HepG2 (cell line): ENCODE data around the gene IPCEF1. TPM values are rescaled to one million over a fixed set of nuclear protein-coding genes. Genes with fewer than 3 reads are reported as not detected.
A peak's percentile ranks its signal among the peaks of the same experiment; 100 is the strongest.

Experiments
- ATAC-seq: fragments of 200-7000 bp; cut with Tn5 transposase; 3 replicates; pipeline ENCODE4 v1.9.1; 2020; ENCODE audit warnings: mild to moderate bottlenecking, moderate library complexity
- BruUV-seq: library from RNA; stranded (reverse); fragments of 400-500 nt; replicated peaks from 2 replicates; lab custom pipeline; 2021; lab: Mats Ljungman, UMichigan
- CTCF ChIA-PET: fragments of 300-600 bp; formaldehyde crosslinking; extraction: SDS; loops from one replicate; lab custom pipeline; 2021; ENCODE audit warnings: low total read pairs, inconsistent platforms, low intra/inter-chr PET ratio; lab: Yijun Ruan, JAX
- POLR2A ChIA-PET: fragments of 350-600 bp; sonication (Branson Sonifier 250); formaldehyde crosslinking; loops from one replicate; lab custom pipeline; 2020; ENCODE audit warnings: antibody characterized with exemption, inconsistent platforms; lab: Yijun Ruan, JAX
- DNase-seq: peaks from one replicate; pipeline ENCODE4 v3.0.0-alpha.2; 2015; ENCODE audit warnings: low spot score
- FAIRE-seq: peaks from 3 replicates; lab custom pipeline; 2011; peaks lifted over from hg19 to GRCh38; lab: Jason Lieb, UNC
- H2AFZ ChIP-seq: one replicate; pipeline ENCODE4 v1.6.1; 2011; ENCODE audit warnings: low read length, inconsistent platforms
- H3K27ac ChIP-seq: fragments of 300-600 bp; 3 replicates; pipeline ENCODE4 v1.8.0; 2011; ENCODE audit warnings: mixed run types, mild to moderate bottlenecking, mixed read lengths, low read length, inconsistent platforms; ENCODE audit not compliant: insufficient read depth; ENCODE audit errors: extremely low read length
- H3K27me3 ChIP-seq, 2 experiments: fragments of 200-600 bp in 1 of 2; 2 replicates in 1 of 2; 3 replicates in 1 of 2; pipeline versions ENCODE4 v1.6.0 to v1.8.0; 2011; ENCODE audit warnings: low read length in 2 of 2, mild to moderate bottlenecking in 2 of 2, moderate library complexity in 2 of 2, inconsistent platforms in 1 of 2; ENCODE audit not compliant: insufficient read depth in 2 of 2, control insufficient read depth in 1 of 2
- H3K36me3 ChIP-seq, 2 experiments: fragments of 200-600 bp in 1 of 2; replicated peaks in 1 of 2; 2 replicates in 1 of 2; 3 replicates in 1 of 2; pipeline versions ENCODE4 v1.5.1 to v1.8.0; 2011; ENCODE audit warnings: low read length in 2 of 2, inconsistent platforms in 1 of 2; ENCODE audit not compliant: insufficient read depth in 2 of 2, control insufficient read depth in 1 of 2
- H3K4me1 ChIP-seq: 2 replicates; pipeline ENCODE4 v1.5.1; 2012; ENCODE audit warnings: low read length, inconsistent platforms; ENCODE audit not compliant: insufficient read depth
- H3K4me2 ChIP-seq: 2 replicates; pipeline ENCODE4 v1.6.0; 2011; ENCODE audit warnings: low read depth, low read length, inconsistent platforms
- H3K4me3 ChIP-seq, 3 experiments: fragments of 200-600 bp in 1 of 3; sonication (generic), shearing (Covaris generic) in 1 of 3; replicated peaks in 1 of 3; 2 replicates each; pipeline ENCODE4 v1.5.1; 2011 to 2016; ENCODE audit warnings: low read length in 3 of 3, inconsistent platforms in 2 of 3, low read depth in 2 of 3, mild to moderate bottlenecking in 2 of 3, control low read depth in 1 of 3, mixed read lengths in 1 of 3; ENCODE audit not compliant: insufficient read depth in 1 of 3
- H3K79me2 ChIP-seq: one replicate; pipeline ENCODE4 v1.6.1; 2011; ENCODE audit warnings: low read length, inconsistent platforms; ENCODE audit not compliant: insufficient read depth
- H3K9ac ChIP-seq: 2 replicates; pipeline ENCODE4 v1.6.0; 2011; ENCODE audit warnings: mild to moderate bottlenecking, low read depth, low read length, inconsistent platforms; ENCODE audit not compliant: insufficient read depth
- H3K9me3 ChIP-seq: 2 replicates; pipeline ENCODE4 v1.5.1; 2012; ENCODE audit warnings: mild to moderate bottlenecking, low read length
- H4K20me1 ChIP-seq: 2 replicates; pipeline ENCODE4 v1.6.0; 2011; ENCODE audit warnings: inconsistent platforms, mild to moderate bottlenecking, low read length, moderate library complexity; ENCODE audit not compliant: insufficient read depth
- HOXA9 ChIP-seq: sonication (generic); formaldehyde crosslinking; IDR thresholded peaks from 2 replicates; pipeline ENCODE4 v1.8.1; 2022; ENCODE audit warnings: missing genetic modification reagents, mild to moderate bottlenecking, moderate library complexity, borderline replicate concordance
- KDM6A ChIP-seq: IDR thresholded peaks from 2 replicates; pipeline ENCODE4 v1.6.1; 2016; ENCODE audit warnings: low read depth
- RFX5 ChIP-seq: IDR thresholded peaks from 2 replicates; pipeline ENCODE4 v1.6.1; 2011; ENCODE audit warnings: low read depth, low read length, improper control_type of control experiment
- SMC3 ChIP-seq: IDR thresholded peaks from 2 replicates; pipeline ENCODE4 v1.6.1; 2011; ENCODE audit warnings: low read length, improper control_type of control experiment
- STAG1 ChIP-seq: sonication (generic); formaldehyde crosslinking; IDR thresholded peaks from 2 replicates; pipeline ENCODE4 v1.4.0; 2020; ENCODE audit warnings: missing genetic modification reagents
- ZNF180 ChIP-seq: sonication (generic); formaldehyde crosslinking; IDR thresholded peaks from 2 replicates; pipeline ENCODE4 v1.4.0; 2020; ENCODE audit warnings: low read depth, missing genetic modification reagents, borderline replicate concordance
- ZNF232 ChIP-seq: sonication (generic); formaldehyde crosslinking; IDR thresholded peaks from 2 replicates; pipeline ENCODE4 v1.4.0; 2020; ENCODE audit warnings: missing genetic modification reagents, borderline replicate concordance
- ZNF235 ChIP-seq: sonication (generic); formaldehyde crosslinking; IDR thresholded peaks from 2 replicates; pipeline ENCODE4 v1.8.1; 2023; ENCODE audit warnings: mild to moderate bottlenecking, missing genetic modification reagents, borderline replicate concordance
- ZNF251 ChIP-seq: sonication (generic); formaldehyde crosslinking; IDR thresholded peaks from 2 replicates; pipeline ENCODE4 v1.9.0; 2021; ENCODE audit warnings: mild to moderate bottlenecking, missing genetic modification reagents
- ZNF335 ChIP-seq: sonication (generic); formaldehyde crosslinking; IDR thresholded peaks from 2 replicates; pipeline ENCODE4 v1.4.0; 2020; ENCODE audit warnings: missing genetic modification reagents
- ZNF672 ChIP-seq: sonication (generic); formaldehyde crosslinking; IDR thresholded peaks from 2 replicates; pipeline ENCODE4 v1.8.1; 2022; ENCODE audit warnings: missing genetic modification reagents
- WGBS: methylation state at CpG from one replicate; pipeline ENCODE4 v1.1.6; 2017; ENCODE audit warnings: low lambda C conversion rate; 5-methylcytosine and 5-hydroxymethylcytosine counted together
- in situ Hi-C: cut with HindIII; loops from 2 replicates; pipeline ENCODE4 v1.10.0; 2017; ENCODE audit warnings: low pct_unique_long_range_greater_than_20kb; ENCODE audit not compliant: extremely low pct_ligation_motif_present
- intact Hi-C: fragments of 100-400 bp; cut with micrococcal nuclease; formaldehyde crosslinking; loops from one replicate; pipeline ENCODE4 v1.10.0; 2022; ENCODE audit not compliant: unreplicated experiment
- polyA plus RNA-seq, 8 experiments: library from polyadenylated mRNA; depleted of rRNA in 3 of 8; stranded (reverse) in 7 of 8; unstranded in 1 of 8; fragments of >200 nt; fragmentation: Illumina TruSeq in 4 of 8; extraction: Trizol in 4 of 8; gene quantifications; 2 replicates each; pipeline versions ENCODE4 v1.2.1 to v1.2.3, GENCODE V29; 2011 to 2016; ENCODE audit warnings: low read depth in 4 of 8, missing spikeins in 1 of 8, mixed read lengths in 1 of 8; ENCODE audit not compliant: insufficient read depth in 1 of 8
- total RNA-seq, 5 experiments: library from RNA; depleted of rRNA; stranded (reverse); fragments of >200 nt; fragmentation: Illumina TruSeq; extraction: Trizol; gene quantifications; 2 replicates each; pipeline ENCODE4 v1.2.3, GENCODE V29; 2016; ENCODE audit warnings: low read depth in 1 of 5
- TF ChIP-seq, protein P1 (sequence below): sonication (generic); formaldehyde crosslinking; IDR thresholded peaks from 2 replicates; pipeline ENCODE4 v1.4.0; 2020; ENCODE audit warnings: missing genetic modification reagents
- TF ChIP-seq, protein P2 (sequence below): sonication (generic); formaldehyde crosslinking; IDR thresholded peaks from 2 replicates; pipeline ENCODE4 v1.5.0; 2020; ENCODE audit warnings: mild to moderate bottlenecking, missing genetic modification reagents, moderate library complexity

Gene IPCEF1
- total and polyA plus RNA-seq, 2 of the 13 experiments (the other 11 are each of a cell fraction or from before 2014, with no cell fraction given), result 0.03 TPM; not detected in 1

DNA sequence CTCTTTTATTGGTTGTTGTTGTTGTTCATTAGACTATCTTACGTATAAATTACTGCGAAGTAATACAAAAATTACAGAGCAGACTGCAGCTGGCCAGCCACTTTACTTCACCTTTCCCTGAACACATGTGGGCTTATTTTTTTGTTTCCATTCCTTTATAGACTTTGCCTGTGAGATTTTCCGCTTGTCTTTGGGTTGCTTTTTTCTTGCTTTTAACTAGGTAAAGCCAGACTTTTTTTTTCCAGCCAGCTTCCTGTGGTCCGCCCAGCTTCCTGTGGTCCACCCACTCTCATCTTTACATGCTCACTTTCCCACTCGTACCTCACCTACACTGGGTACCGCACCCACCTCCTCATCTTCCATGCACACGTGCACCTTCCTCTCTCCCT lies 79.0 kb downstream of the IPCEF1 start (continued):
- TF ChIP-seq ZNF251 (CRISPR knock-in tag) (no peak), ZNF180 (CRISPR knock-in tag) (no peak), ZNF232 (CRISPR knock-in tag) (no peak), RFX5 (no peak), HOXA9 (CRISPR knock-in tag) (no peak), ZNF235 (CRISPR knock-in tag) (no peak), ZNF335 (CRISPR knock-in tag) (no peak)
- TF ChIP-seq, protein P1, sequence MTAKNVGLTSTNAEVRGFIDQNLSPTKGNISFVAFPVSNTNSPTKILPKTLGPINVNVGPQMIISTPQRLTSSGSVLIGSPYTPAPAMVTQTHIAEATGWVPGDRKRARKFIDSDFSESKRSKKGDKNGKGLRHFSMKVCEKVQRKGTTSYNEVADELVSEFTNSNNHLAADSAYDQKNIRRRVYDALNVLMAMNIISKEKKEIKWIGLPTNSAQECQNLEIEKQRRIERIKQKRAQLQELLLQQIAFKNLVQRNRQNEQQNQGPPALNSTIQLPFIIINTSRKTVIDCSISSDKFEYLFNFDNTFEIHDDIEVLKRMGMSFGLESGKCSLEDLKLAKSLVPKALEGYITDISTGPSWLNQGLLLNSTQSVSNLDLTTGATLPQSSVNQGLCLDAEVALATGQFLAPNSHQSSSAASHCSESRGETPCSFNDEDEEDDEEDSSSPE (CRISPR knock-in tag), result no peak

DNA sequence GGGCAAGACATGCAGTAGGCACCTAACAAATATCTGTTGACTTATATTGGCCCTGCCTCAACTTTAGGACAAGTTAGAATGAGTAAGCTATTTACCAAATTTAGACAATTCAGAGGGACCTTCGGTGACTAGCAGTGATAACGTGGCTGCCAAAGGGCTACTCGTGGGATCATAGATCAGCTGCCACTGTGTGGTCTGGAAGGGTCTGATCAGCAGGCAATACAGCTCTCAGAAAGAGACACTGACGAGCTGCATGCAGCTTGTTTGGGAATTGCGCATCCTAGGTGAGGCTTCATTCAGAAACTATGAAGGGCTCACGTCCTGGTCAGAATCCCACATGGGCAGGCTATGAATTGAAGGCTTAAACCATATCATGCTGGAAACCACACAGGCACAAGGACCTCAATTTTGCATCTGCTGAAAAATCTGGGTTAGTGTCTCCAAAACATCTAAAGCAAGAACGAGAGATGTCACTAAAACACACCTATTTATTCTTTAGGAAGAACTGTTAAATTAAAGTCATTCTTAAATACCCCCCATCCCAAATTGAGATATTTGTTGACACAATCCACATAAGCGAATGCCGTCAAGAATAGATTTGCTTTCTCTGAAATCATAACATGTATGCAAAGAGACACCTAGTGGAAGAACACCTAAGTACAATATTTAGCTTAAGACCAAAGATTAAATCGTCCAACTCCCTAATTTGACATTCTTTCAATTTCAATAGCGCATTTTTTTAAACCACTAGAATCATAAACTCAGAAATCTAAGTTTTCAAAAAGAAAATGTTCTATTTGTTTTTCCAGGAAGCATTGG lies 79.6 kb downstream of the IPCEF1 start:
- POLR2A ChIA-PET, result no interaction called here
- Histone ChIP-seq H3K27me3 (peaks cover 0 to 4% of the 10 kb centered on the region in 2 experiments; a peak in 1 of 5 replicates), H3K36me3 (no peaks in the 10 kb centered on the region)
- peak; percentile 42 for DNase-seq
- CTCF ChIA-PET, result interaction anchor here (2.3 kb wide), 1 partner anchor 122 kb away, joined by 25 read pairs; no protein-coding TSS in a partner anchor
- TF ChIP-seq ZNF672 (CRISPR knock-in tag), result no peak
- TF ChIP-seq STAG1 (CRISPR knock-in tag), result peak; percentile 69
- 0 out of 2 replicates have a peak, but pooled peaks have one; percentile 45 for TF ChIP-seq SMC3
- TF ChIP-seq, protein P2, sequence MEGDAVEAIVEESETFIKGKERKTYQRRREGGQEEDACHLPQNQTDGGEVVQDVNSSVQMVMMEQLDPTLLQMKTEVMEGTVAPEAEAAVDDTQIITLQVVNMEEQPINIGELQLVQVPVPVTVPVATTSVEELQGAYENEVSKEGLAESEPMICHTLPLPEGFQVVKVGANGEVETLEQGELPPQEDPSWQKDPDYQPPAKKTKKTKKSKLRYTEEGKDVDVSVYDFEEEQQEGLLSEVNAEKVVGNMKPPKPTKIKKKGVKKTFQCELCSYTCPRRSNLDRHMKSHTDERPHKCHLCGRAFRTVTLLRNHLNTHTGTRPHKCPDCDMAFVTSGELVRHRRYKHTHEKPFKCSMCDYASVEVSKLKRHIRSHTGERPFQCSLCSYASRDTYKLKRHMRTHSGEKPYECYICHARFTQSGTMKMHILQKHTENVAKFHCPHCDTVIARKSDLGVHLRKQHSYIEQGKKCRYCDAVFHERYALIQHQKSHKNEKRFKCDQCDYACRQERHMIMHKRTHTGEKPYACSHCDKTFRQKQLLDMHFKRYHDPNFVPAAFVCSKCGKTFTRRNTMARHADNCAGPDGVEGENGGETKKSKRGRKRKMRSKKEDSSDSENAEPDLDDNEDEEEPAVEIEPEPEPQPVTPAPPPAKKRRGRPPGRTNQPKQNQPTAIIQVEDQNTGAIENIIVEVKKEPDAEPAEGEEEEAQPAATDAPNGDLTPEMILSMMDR (CRISPR knock-in tag), result peak; percentile 67
- no peak for TF ChIP-seq KDM6A
- TF ChIP-seq, all 625 proteins: peak for 3
- FAIRE-seq, result peak; percentile 87
- Histone ChIP-seq H2AFZ (no peak overlapping the region), H4K20me1 (no peaks in the 10 kb centered on the region), H3K4me1 (no peaks in the 10 kb centered on the region), H3K9me3 (no peaks in the 10 kb centered on the region), H3K27ac (no peak overlapping the region), H3K4me2 (no peak overlapping the region), H3K9ac (no peak overlapping the region), H3K4me3 (no peak overlapping the region), H3K79me2 (no peaks in the 10 kb centered on the region)
- WGBS, result 18% methylated on average over 11 of the region's 11 CpGs
- intact Hi-C loops (loop anchor here (1.0 kb wide), 1 partner anchor 123 kb away; no protein-coding TSS in a partner anchor), in situ Hi-C loops (loop anchor here (5.0 kb wide), 1 partner anchor 125 kb away; no protein-coding TSS in a partner anchor)
- peak; percentile 75 for ATAC-seq
- BruUV-seq, result no TSS peak
